Suprapubic skin (tissue), 4 donors: Measurements from ENCODE around the gene TMEM178A. TPM values are rescaled to one million over a fixed set of nuclear protein-coding genes. Genes with fewer than 3 reads are reported as not detected.

Experiments
- DNase-seq, 2 donors: peaks; one replicate each; pipeline ENCODE4 v3.0.0-alpha.2; 2019; ENCODE audit warnings: low spot score in 2 of 2
- H3K27ac ChIP-seq: fragments of 200-600 bp; sonication (generic); one replicate; pipeline ENCODE4 v1.5.1; 2019
- H3K27me3 ChIP-seq: fragments of 200-600 bp; sonication (generic); one replicate; pipeline ENCODE4 v1.5.1; 2019
- H3K36me3 ChIP-seq: fragments of 200-600 bp; sonication (generic); one replicate; pipeline ENCODE4 v1.5.1; 2019
- H3K4me1 ChIP-seq: fragments of 200-600 bp; sonication (generic); one replicate; pipeline ENCODE4 v1.5.1; 2019
- H3K4me3 ChIP-seq: fragments of 200-600 bp; sonication (generic); one replicate; pipeline ENCODE4 v1.5.1; 2019; ENCODE audit warnings: mild to moderate bottlenecking
- H3K9me3 ChIP-seq: fragments of 200-600 bp; sonication (generic); one replicate; pipeline ENCODE4 v1.5.1; 2019
- EP300 ChIP-seq: sonication (generic); formaldehyde crosslinking; IDR thresholded peaks from one replicate; pipeline ENCODE4 v1.6.1; 2017; ENCODE audit warnings: antibody characterized with exemption
- POLR2A ChIP-seq, 2 donors: fragments of 450-650 bp; IDR thresholded peaks; one replicate each; pipeline ENCODE4 v1.6.1; 2017; ENCODE audit warnings: antibody characterized with exemption in 2 of 2, mild to moderate bottlenecking in 2 of 2, moderate library complexity in 2 of 2
- POLR2AphosphoS5 ChIP-seq, 3 donors: sonication (generic); formaldehyde crosslinking; IDR thresholded peaks; one replicate each; pipeline ENCODE4 v1.6.1; 2017; ENCODE audit warnings: antibody characterized with exemption in 3 of 3
- WGBS: methylation state at CpG from one replicate; pipeline ENCODE4 v1.1.5; 2018; 5-methylcytosine and 5-hydroxymethylcytosine counted together
- total RNA-seq, 4 donors: library from RNA; depleted of rRNA; stranded (reverse); fragments of >200 nt; gene quantifications; one replicate each; pipeline ENCODE4 v1.1.0, GENCODE V29; 2016
- TF ChIP-seq, protein P1 (sequence below), 2 donors: fragments of 200-600 bp in 1 of 2; fragments of 450-650 bp in 1 of 2; sonication (generic) in 1 of 2; IDR thresholded peaks; one replicate each; pipeline ENCODE4 v1.5.1; 2016 to 2019; ENCODE audit warnings: antibody characterized with exemption in 2 of 2, mild to moderate bottlenecking in 1 of 2, moderate library complexity in 1 of 2

Gene TMEM178A
- total RNA-seq, 4 donors from 2014 or later, result 0.68 to 7.4 (median 2.3) TPM

DNA sequence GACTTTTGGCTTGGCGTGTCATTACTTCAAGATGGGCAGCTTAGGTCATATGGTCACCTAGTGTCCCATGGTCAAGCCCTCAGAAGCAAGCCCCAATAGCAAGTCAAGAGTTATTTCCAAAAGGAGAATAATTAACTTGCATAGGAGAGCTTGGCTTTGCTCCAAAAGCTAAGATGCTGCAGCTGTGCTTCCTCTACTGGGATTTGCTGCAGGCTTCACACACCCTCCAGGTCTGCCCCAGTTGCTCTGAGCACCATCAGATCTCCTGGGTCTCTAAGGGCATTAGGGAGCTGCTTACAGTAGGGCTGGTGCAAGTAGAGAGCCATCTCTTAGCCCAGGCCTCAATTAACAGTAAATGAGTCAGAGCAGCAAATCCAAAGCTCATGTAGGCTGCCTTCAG is 66.8 kb downstream of the TMEM178A start:
- H3K27ac ChIP-seq, result no peak overlapping the region
- no peaks in the 10 kb centered on the region for H3K27me3 ChIP-seq
- TF ChIP-seq POLR2AphosphoS5 (IDR thresholded peaks at IDR 0.05), result no peak
- no peak for TF ChIP-seq POLR2A (IDR thresholded peaks at IDR 0.05)
- TF ChIP-seq EP300, result no peak
- TF ChIP-seq, protein P1, sequence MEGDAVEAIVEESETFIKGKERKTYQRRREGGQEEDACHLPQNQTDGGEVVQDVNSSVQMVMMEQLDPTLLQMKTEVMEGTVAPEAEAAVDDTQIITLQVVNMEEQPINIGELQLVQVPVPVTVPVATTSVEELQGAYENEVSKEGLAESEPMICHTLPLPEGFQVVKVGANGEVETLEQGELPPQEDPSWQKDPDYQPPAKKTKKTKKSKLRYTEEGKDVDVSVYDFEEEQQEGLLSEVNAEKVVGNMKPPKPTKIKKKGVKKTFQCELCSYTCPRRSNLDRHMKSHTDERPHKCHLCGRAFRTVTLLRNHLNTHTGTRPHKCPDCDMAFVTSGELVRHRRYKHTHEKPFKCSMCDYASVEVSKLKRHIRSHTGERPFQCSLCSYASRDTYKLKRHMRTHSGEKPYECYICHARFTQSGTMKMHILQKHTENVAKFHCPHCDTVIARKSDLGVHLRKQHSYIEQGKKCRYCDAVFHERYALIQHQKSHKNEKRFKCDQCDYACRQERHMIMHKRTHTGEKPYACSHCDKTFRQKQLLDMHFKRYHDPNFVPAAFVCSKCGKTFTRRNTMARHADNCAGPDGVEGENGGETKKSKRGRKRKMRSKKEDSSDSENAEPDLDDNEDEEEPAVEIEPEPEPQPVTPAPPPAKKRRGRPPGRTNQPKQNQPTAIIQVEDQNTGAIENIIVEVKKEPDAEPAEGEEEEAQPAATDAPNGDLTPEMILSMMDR (IDR thresholded peaks at IDR 0.05), result no peak
- no peak overlapping the region for H3K4me3 ChIP-seq
- WGBS, result 71% methylated on average over 1 of the region's 1 CpG
- H3K4me1 ChIP-seq, result peaks cover 6% of the 10 kb centered on the region
- no peak for DNase-seq
- peaks cover 20% of the 10 kb centered on the region for H3K36me3 ChIP-seq
- H3K9me3 ChIP-seq, result no peaks in the 10 kb centered on the region

DNA sequence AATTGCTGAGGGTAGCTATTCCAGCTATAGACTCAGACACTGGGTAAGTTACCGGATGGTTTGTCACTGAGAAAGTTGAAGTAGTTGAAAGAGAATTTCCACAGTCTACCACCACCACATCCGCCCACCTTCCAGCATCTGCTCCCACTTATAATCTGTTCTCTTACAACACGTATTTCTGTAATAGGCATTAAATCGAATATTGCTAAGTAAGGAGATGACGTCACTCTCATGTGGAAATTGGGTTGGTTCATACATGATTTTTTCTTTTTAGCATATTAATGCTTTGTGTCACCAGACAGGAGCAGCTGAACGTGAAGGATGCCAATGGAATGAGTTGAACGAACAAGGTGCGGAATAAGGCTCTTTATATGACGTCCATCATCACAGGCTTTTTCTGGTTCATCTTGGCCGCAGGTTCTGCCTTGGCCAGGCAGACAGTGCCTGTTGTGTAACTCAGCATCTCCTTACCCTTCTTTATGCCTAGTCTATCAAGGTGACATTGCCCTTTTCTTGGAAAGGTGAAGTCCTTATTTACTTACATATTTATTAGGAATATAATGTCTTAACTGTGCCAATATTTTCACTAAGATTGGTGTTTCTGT is 67.5 kb downstream of the TMEM178A start:
- no peak for DNase-seq
- peaks cover 6% of the 10 kb centered on the region for H3K4me1 ChIP-seq
- 90% methylated on average over 10 of the region's 10 CpGs for WGBS
- TF ChIP-seq POLR2A (IDR thresholded peaks at IDR 0.05) (no peak), POLR2AphosphoS5 (IDR thresholded peaks at IDR 0.05) (no peak), EP300 (no peak)
- TF ChIP-seq, protein P1 (IDR thresholded peaks at IDR 0.05), result no peak
- H3K9me3 ChIP-seq, result no peaks in the 10 kb centered on the region
- H3K36me3 ChIP-seq, result peaks cover 20% of the 10 kb centered on the region
- no peak overlapping the region for H3K27ac ChIP-seq
- no peaks in the 10 kb centered on the region for H3K27me3 ChIP-seq
- no peak overlapping the region for H3K4me3 ChIP-seq

DNA sequence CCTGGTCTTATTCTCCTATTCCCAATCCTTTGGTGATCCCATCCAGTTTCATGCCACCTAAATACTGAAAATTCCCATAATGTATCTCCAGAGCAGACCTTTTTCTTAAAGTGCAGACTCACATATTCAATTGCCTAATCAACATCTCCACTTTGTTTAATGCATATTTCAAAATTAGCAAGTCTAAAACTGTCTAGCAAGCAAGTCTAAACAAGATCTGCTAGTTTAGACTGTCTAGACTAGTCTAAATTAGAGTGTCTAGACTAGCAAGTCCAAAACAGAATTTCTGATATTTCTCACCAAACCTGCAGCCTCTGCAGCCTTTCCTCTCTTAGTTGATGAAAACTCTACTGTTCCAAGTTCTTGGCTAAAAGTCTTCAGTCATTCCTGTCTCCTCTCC is 68.7 kb downstream of the TMEM178A start:
- DNase-seq, result no peak
- peaks cover 29% of the 10 kb centered on the region for H3K36me3 ChIP-seq
- TF ChIP-seq POLR2AphosphoS5 (IDR thresholded peaks at IDR 0.05) (no peak), POLR2A (IDR thresholded peaks at IDR 0.05) (no peak), EP300 (no peak)
- TF ChIP-seq, protein P1 (IDR thresholded peaks at IDR 0.05), result no peak

DNA sequence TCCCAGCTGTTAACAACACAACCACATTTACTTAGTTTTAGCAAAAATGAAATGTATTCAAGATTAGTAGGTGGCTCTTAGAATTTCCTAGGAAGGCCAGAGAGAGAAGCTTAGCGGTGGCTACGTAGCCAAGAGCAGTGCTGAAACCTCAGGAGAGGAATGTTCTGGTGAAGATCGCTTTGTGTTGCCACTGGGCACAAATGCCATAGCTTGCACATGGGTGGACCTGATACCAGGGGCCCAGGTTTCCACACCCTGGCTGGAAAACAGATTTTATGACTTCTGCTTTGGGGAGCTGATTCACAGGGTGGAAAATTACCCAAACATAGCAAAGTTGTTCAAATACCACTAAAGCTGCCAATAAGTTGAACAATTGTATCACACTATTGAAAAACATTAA is 69.9 kb downstream of the TMEM178A start:
- Histone ChIP-seq H3K36me3 (peaks cover 33% of the 10 kb centered on the region), H3K27ac (no peak overlapping the region), H3K4me3 (no peak overlapping the region), H3K4me1 (peaks cover 6% of the 10 kb centered on the region), H3K27me3 (no peaks in the 10 kb centered on the region), H3K9me3 (no peaks in the 10 kb centered on the region)
- no peak for DNase-seq
- 90% methylated on average over 3 of the region's 3 CpGs for WGBS
- no peak for TF ChIP-seq POLR2AphosphoS5 (IDR thresholded peaks at IDR 0.05)
- TF ChIP-seq EP300, result no peak
- TF ChIP-seq, protein P1 (IDR thresholded peaks at IDR 0.05), result no peak
- TF ChIP-seq POLR2A (IDR thresholded peaks at IDR 0.05), result no peak

More for the DNA sequence above, 68.7 kb downstream of the TMEM178A start:
- H3K4me3 ChIP-seq, result no peak overlapping the region
- H3K27me3 ChIP-seq, result no peaks in the 10 kb centered on the region
- H3K4me1 ChIP-seq, result peaks cover 6% of the 10 kb centered on the region
- H3K27ac ChIP-seq, result no peak overlapping the region
- H3K9me3 ChIP-seq, result no peaks in the 10 kb centered on the region

DNA sequence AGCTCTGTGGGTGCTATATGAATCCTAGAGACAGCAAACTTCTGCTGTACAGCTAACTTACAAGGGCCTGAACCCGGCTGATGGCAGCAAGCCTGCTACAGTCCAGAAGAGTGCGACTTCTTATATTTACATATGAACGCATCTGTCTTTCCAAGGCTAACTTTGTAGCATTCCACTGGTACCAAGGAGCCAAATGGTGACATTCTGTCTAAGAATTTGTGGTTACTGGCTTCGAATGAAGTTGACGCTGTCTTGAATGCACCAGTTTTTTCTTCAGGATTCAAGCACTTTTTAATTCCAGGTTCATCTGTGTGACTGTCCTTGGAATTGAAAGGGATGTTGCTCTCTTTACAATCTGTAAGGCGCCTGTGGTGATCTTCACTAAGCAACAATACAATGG is 70.9 kb downstream of the TMEM178A start:
- H3K4me1 ChIP-seq, result peaks cover 6% of the 10 kb centered on the region
- DNase-seq, result no peak

More for the DNA sequence above, 70.9 kb downstream of the TMEM178A start:
- TF ChIP-seq, protein P1 (IDR thresholded peaks at IDR 0.05), result no peak
- TF ChIP-seq POLR2A (IDR thresholded peaks at IDR 0.05), result no peak
- TF ChIP-seq POLR2AphosphoS5 (IDR thresholded peaks at IDR 0.05), result no peak
- TF ChIP-seq EP300, result no peak
- H3K4me3 ChIP-seq, result no peak overlapping the region
- no peak overlapping the region for H3K27ac ChIP-seq
- no peaks in the 10 kb centered on the region for H3K27me3 ChIP-seq
- H3K9me3 ChIP-seq, result no peaks in the 10 kb centered on the region
- H3K36me3 ChIP-seq, result peaks cover 38% of the 10 kb centered on the region
- WGBS, result 73% methylated on average over 6 of the region's 6 CpGs
